ENCODE measurements around the gene CNN3.

The CNN3 gene

GRCh38 chr1:94925004-94925403 lies 1.9 kb downstream of the CNN3 start:
- in situ Hi-C loops (cut with MboI; ENCODE audit: low sequenced_read_pairs) = no loop called here

GRCh38 chr1:94922761-94923331 lies 4.1 kb downstream of the CNN3 start:
- in situ Hi-C loops (cut with MboI; ENCODE audit: low sequenced_read_pairs) = no loop called here

- in situ Hi-C loops (cut with MboI; ENCODE audit: low sequenced_read_pairs) = no loop called here
Measured at GRCh38 chr1:94921977-94922376, 4.9 kb downstream of the CNN3 start.

GRCh38 chr1:94920061-94920460 lies 6.8 kb downstream of the CNN3 start:
- in situ Hi-C loops (cut with MboI; ENCODE audit: low sequenced_read_pairs) = no loop called here

- in situ Hi-C loops (cut with MboI; ENCODE audit: low sequenced_read_pairs) = no loop called here
Measured at GRCh38 chr1:94919241-94920030, 7.5 kb downstream of the CNN3 start.

GRCh38 chr1:94917251-94917650 lies 9.7 kb downstream of the CNN3 start:
- in situ Hi-C loops (cut with MboI; ENCODE audit: low sequenced_read_pairs) = no loop called here

- in situ Hi-C loops (cut with MboI; ENCODE audit: low sequenced_read_pairs) = no loop called here
Measured at GRCh38 chr1:94912263-94913184, 14.4 kb downstream of the CNN3 start.

- in situ Hi-C loops (cut with MboI; ENCODE audit: low sequenced_read_pairs) = no loop called here
Measured at GRCh38 chr1:94909486-94909885, 17.4 kb downstream of the CNN3 start.

- in situ Hi-C loops (cut with MboI; ENCODE audit: low sequenced_read_pairs) = no loop called here
Measured at GRCh38 chr1:94908965-94909364, 17.9 kb downstream of the CNN3 start.

- in situ Hi-C loops (cut with MboI; ENCODE audit: low sequenced_read_pairs) = no loop called here
Measured at GRCh38 chr1:94908190-94908589, 18.7 kb downstream of the CNN3 start.

GRCh38 chr1:94907136-94907535 lies 19.8 kb downstream of the CNN3 start:
- in situ Hi-C loops (cut with MboI; ENCODE audit: low sequenced_read_pairs) = no loop called here

GRCh38 chr1:94906382-94906781 lies 20.5 kb downstream of the CNN3 start:
- in situ Hi-C loops (cut with MboI; ENCODE audit: low sequenced_read_pairs) = no loop called here

- in situ Hi-C loops (cut with MboI; ENCODE audit: low sequenced_read_pairs) = no loop called here
Measured at GRCh38 chr1:94905207-94905606, 21.7 kb downstream of the CNN3 start.

GRCh38 chr1:94903280-94904009 lies 23.5 kb downstream of the CNN3 start:
- in situ Hi-C loops (cut with MboI; ENCODE audit: low sequenced_read_pairs) = no loop called here

- in situ Hi-C loops (cut with MboI; ENCODE audit: low sequenced_read_pairs) = no loop called here
Measured at GRCh38 chr1:94901841-94902240, 25.1 kb downstream of the CNN3 start.

- in situ Hi-C loops (cut with MboI; ENCODE audit: low sequenced_read_pairs) = no loop called here
Measured at GRCh38 chr1:94899756-94900155, 27.2 kb downstream of the CNN3 start.

GRCh38 chr1:94898491-94899385 lies 28.2 kb downstream of the CNN3 start:
- in situ Hi-C loops (cut with MboI; ENCODE audit: low sequenced_read_pairs) = no loop called here

- in situ Hi-C loops (cut with MboI; ENCODE audit: low sequenced_read_pairs) = no loop called here
Measured at GRCh38 chr1:94895518-94895917, 31.4 kb downstream of the CNN3 start.

- in situ Hi-C loops (cut with MboI; ENCODE audit: low sequenced_read_pairs) = no loop called here
Measured at GRCh38 chr1:94894630-94895029, 32.3 kb downstream of the CNN3 start.

All from HL-60/S4 treated with retinoic acid at 250 ng/mL for 4 days and 3 days (cell line).